Keratinocyte (primary cell): ENCODE data around the gene FAM13B. TPM values are rescaled to one million over a fixed set of nuclear protein-coding genes. Genes with fewer than 3 reads are reported as not detected.

Experiments used
- DNase-seq: peaks from one replicate; pipeline ENCODE4 v3.0.0-alpha.2; 2011; ENCODE audit warnings: low read depth, missing footprints, low spot score
- FAIRE-seq: peaks from 2 replicates; lab custom pipeline; 2011; peaks lifted over from hg19 to GRCh38; lab: Jason Lieb, UNC
- H2AFZ ChIP-seq: 2 replicates; pipeline ENCODE4 v1.6.0; 2012; ENCODE audit warnings: low read length, control low read depth, inconsistent platforms; ENCODE audit not compliant: control insufficient read depth
- H3K27ac ChIP-seq: 2 replicates; pipeline ENCODE4 v1.5.1; 2011; ENCODE audit warnings: low read length; ENCODE audit not compliant: control insufficient read depth, insufficient read depth
- H3K27me3 ChIP-seq: 3 replicates; pipeline ENCODE4 v1.6.0; 2011; ENCODE audit warnings: low read length; ENCODE audit not compliant: control insufficient read depth, insufficient read depth; ENCODE audit errors: extremely low read depth
- H3K36me3 ChIP-seq, 2 experiments: 2 replicates in 1 of 2; 3 replicates in 1 of 2; pipeline ENCODE4 v1.5.1; 2011; ENCODE audit warnings: low read length in 2 of 2, mild to moderate bottlenecking in 1 of 2; ENCODE audit not compliant: control insufficient read depth in 2 of 2, insufficient read depth in 2 of 2; ENCODE audit errors: extremely low read depth in 1 of 2
- H3K4me1 ChIP-seq: 3 replicates; pipeline ENCODE4 v1.5.1; 2011; ENCODE audit warnings: low read length; ENCODE audit not compliant: control insufficient read depth, insufficient read depth; ENCODE audit errors: extremely low read depth
- H3K4me2 ChIP-seq: 3 replicates; pipeline ENCODE4 v1.6.0; 2011; ENCODE audit warnings: low read depth, low read length; ENCODE audit not compliant: control insufficient read depth, insufficient read depth; ENCODE audit errors: extremely low read depth
- H3K4me3 ChIP-seq, 3 experiments: fragments of 200-600 bp in 1 of 3; sonication (generic) in 1 of 3; 2 replicates in 2 of 3; 3 replicates in 1 of 3; pipeline ENCODE4 v1.5.1; 2011 to 2016; ENCODE audit warnings: low read length in 3 of 3, mild to moderate bottlenecking in 3 of 3, control low read depth in 2 of 3, inconsistent platforms in 1 of 3, low read depth in 1 of 3, mixed read lengths in 1 of 3, mixed run types in 1 of 3, moderate library complexity in 1 of 3; ENCODE audit not compliant: control insufficient read depth in 2 of 3, insufficient read depth in 2 of 3; ENCODE audit errors: extremely low read depth in 1 of 3
- H3K79me2 ChIP-seq: 2 replicates; pipeline ENCODE4 v1.6.0; 2012; ENCODE audit warnings: low read length; ENCODE audit not compliant: control insufficient read depth, insufficient read depth
- H3K9ac ChIP-seq: 3 replicates; pipeline ENCODE4 v1.6.0; 2011; ENCODE audit warnings: low read length; ENCODE audit not compliant: control insufficient read depth, insufficient read depth; ENCODE audit errors: extremely low read depth
- H3K9me1 ChIP-seq: 3 replicates; pipeline ENCODE4 v1.6.0; 2011; ENCODE audit warnings: low read length; ENCODE audit not compliant: control insufficient read depth, insufficient read depth; ENCODE audit errors: extremely low read depth
- H3K9me3 ChIP-seq: 2 replicates; pipeline ENCODE4 v1.5.1; 2012; ENCODE audit warnings: low read depth, low read length; ENCODE audit not compliant: control insufficient read depth
- H4K20me1 ChIP-seq: 3 replicates; pipeline ENCODE4 v1.6.0; 2011; ENCODE audit warnings: low read length; ENCODE audit not compliant: control insufficient read depth, insufficient read depth; ENCODE audit errors: extremely low read depth
- CTCF ChIP-seq, 3 experiments: IDR thresholded peaks in 1 of 3; conservative IDR thresholded peaks in 1 of 3; optimal IDR thresholded peaks in 1 of 3; 2 replicates in 2 of 3; 3 replicates in 1 of 3; pipeline versions ENCODE3 to v1.5.1; 2011; ENCODE audit warnings: low read length in 3 of 3, mild to moderate bottlenecking in 3 of 3, moderate library complexity in 2 of 3, control low read depth in 1 of 3, inconsistent platforms in 1 of 3; ENCODE audit not compliant: insufficient read depth in 2 of 3; ENCODE audit errors: extremely low read depth in 1 of 3
- EZH2 ChIP-seq: IDR thresholded peaks from one replicate; pipeline ENCODE4 v1.6.1; 2012; ENCODE audit warnings: inconsistent platforms, mild to moderate bottlenecking, low read length, moderate library complexity
- dilution Hi-C: fragments of 300-500 bp; cut with MboI; formaldehyde crosslinking; loops from one replicate; pipeline ENCODE4 v1.7.0; 2020; ENCODE audit warnings: low sequenced_read_pairs; ENCODE audit not compliant: extremely low pct_ligation_motif_present
- polyA plus RNA-seq, 5 experiments: library from polyadenylated mRNA; depleted of rRNA in 3 of 5; stranded (reverse) in 3 of 5; stranded (forward) in 1 of 5; unstranded in 1 of 5; fragments of >200 nt; gene quantifications; 1 replicate in 1 of 5; 2 replicates in 3 of 5; 3 replicates in 1 of 5; pipeline versions ENCODE4 v1.2.1 to v1.2.3, GENCODE V29; 2011 to 2012; ENCODE audit warnings: missing spikeins in 2 of 5, low read depth in 1 of 5, low replicate concordance in 1 of 5

FAM13B gene
- polyA plus RNA-seq, 1 donor (not counting 4 experiments of a cell fraction or from before 2014, with no cell fraction given): 12.9 TPM

GRCh38 chr5:137959488-137959887 lies 73.4 kb downstream of the FAM13B start:
- H3K9me3 ChIP-seq: no peaks in the 10 kb centered on the region
- H2AFZ ChIP-seq: no peak overlapping the region
- DNase-seq (no peak), FAIRE-seq (no peak)
- H3K27me3 ChIP-seq: no peaks in the 10 kb centered on the region
- H4K20me1 ChIP-seq: no peaks in the 10 kb centered on the region
- no peaks in the 10 kb centered on the region for H3K9me1 ChIP-seq
- H3K4me3 ChIP-seq: no peak overlapping the region
- H3K4me1 ChIP-seq: peaks cover 3% of the 10 kb centered on the region
- dilution Hi-C loops: no loop called here
- H3K79me2 ChIP-seq: no peaks in the 10 kb centered on the region
- H3K4me2 ChIP-seq: no peak overlapping the region
- no peak overlapping the region for H3K27ac ChIP-seq
- H3K36me3 ChIP-seq: peaks cover 0 to 3% of the 10 kb centered on the region in 2 experiments
- TF ChIP-seq EZH2 (no peak), CTCF (optimal IDR thresholded peaks at IDR 0.05 in 1 of 3, IDR thresholded peaks at IDR 0.05 in 1 of 3, conservative IDR thresholded peaks at IDR 0.05 in 1 of 3; ENCODE audit: extremely low read depth in 1 of 3, insufficient read depth in 2 of 3, low read length in 3 of 3) (no peak)
- H3K9ac ChIP-seq: no peak overlapping the region

- Histone ChIP-seq H3K4me2 (no peak overlapping the region), H3K27me3 (no peaks in the 10 kb centered on the region), H3K9me1 (no peaks in the 10 kb centered on the region), H3K36me3 (peaks cover 2 to 5% of the 10 kb centered on the region in 2 experiments), H2AFZ (no peak overlapping the region), H3K9ac (no peak overlapping the region), H4K20me1 (no peaks in the 10 kb centered on the region), H3K4me3 (no peak overlapping the region), H3K79me2 (no peaks in the 10 kb centered on the region), H3K9me3 (no peaks in the 10 kb centered on the region), H3K4me1 (peaks cover 4% of the 10 kb centered on the region), H3K27ac (no peak overlapping the region)
- FAIRE-seq: no peak
- dilution Hi-C loops: no loop called here
- TF ChIP-seq CTCF (optimal IDR thresholded peaks at IDR 0.05 in 1 of 3, IDR thresholded peaks at IDR 0.05 in 1 of 3, conservative IDR thresholded peaks at IDR 0.05 in 1 of 3; ENCODE audit: extremely low read depth in 1 of 3, insufficient read depth in 2 of 3, low read length in 3 of 3): no peak
- TF ChIP-seq EZH2: no peak
- DNase-seq: no peak
These were observed 74.9 kb downstream of the FAM13B start for GRCh38 chr5:137957948-137958347.
